B cell (primary cell): ENCODE results near the gene CAT. TPM values are rescaled to one million over a fixed set of nuclear protein-coding genes. Genes with fewer than 3 reads are reported as not detected.
A peak's percentile ranks its signal among the peaks of the same experiment; 100 is the strongest.

Source experiments
- ATAC-seq: fragments of 200-7000 bp; cut with Tn5 transposase; one replicate; pipeline ENCODE4 v1.10.0; 2021; ENCODE audit warnings: low read depth, mild to moderate bottlenecking, moderate number of reproducible peaks, moderate library complexity
- CTCF ChIA-PET: fragments of 350-600 bp; sonication (Branson Sonifier 250); formaldehyde crosslinking; loops from one replicate; lab custom pipeline; 2021; ENCODE audit warnings: antibody characterized with exemption, inconsistent platforms; lab: Charles Lee
- POLR2A ChIA-PET: fragments of 350-600 bp; sonication (Branson Sonifier 250); formaldehyde crosslinking; loops from one replicate; lab custom pipeline; 2021; ENCODE audit warnings: antibody characterized with exemption; lab: Charles Lee
- DNase-seq: peaks from one replicate; pipeline ENCODE4 v3.0.0; 2013
- H2AFZ ChIP-seq: 2 replicates; pipeline ENCODE4 v1.6.1; 2012; ENCODE audit warnings: mild to moderate bottlenecking, low read depth, low read length; ENCODE audit not compliant: insufficient read depth, poor library complexity, severe bottlenecking
- H3K27ac ChIP-seq, 2 donors: 1 replicate in 1 of 2; 2 replicates in 1 of 2; pipeline ENCODE4 v1.5.1; 2012 to 2013; ENCODE audit warnings: low read length in 2 of 2, mild to moderate bottlenecking in 2 of 2, moderate library complexity in 1 of 2
- H3K27me3 ChIP-seq, 4 experiments: fragments of 200-600 bp in 1 of 4; sonication (generic) in 1 of 4; replicated peaks in 1 of 4; 1 replicate in 2 of 4; 2 replicates in 2 of 4; pipeline versions ENCODE4 v1.6.1 to v1.7.0; 2013 to 2016; ENCODE audit warnings: low read length in 3 of 4, mild to moderate bottlenecking in 2 of 4, mixed read lengths in 1 of 4, moderate library complexity in 1 of 4; ENCODE audit not compliant: insufficient read depth in 4 of 4, control insufficient read depth in 3 of 4; ENCODE audit errors: control extremely low read depth in 1 of 4
- H3K36me3 ChIP-seq, 2 experiments: replicated peaks in 1 of 2; 1 replicate in 1 of 2; 2 replicates in 1 of 2; pipeline versions ENCODE4 v1.6.1 to v1.7.1; 2013; ENCODE audit warnings: low read length in 1 of 2; ENCODE audit not compliant: insufficient read depth in 2 of 2, control insufficient read depth in 1 of 2; ENCODE audit errors: control extremely low read depth in 1 of 2, extremely low read depth in 1 of 2
- H3K4me1 ChIP-seq, 2 donors: fragments of 200-600 bp in 1 of 2; sonication (generic) in 1 of 2; 1 replicate in 1 of 2; 2 replicates in 1 of 2; pipeline versions ENCODE4 v1.5.1 to v1.6.1; 2013 to 2017; ENCODE audit warnings: low read length in 2 of 2; ENCODE audit not compliant: control insufficient read depth in 2 of 2, insufficient read depth in 2 of 2
- H3K4me2 ChIP-seq: replicated peaks from 2 replicates; pipeline ENCODE3; 2012; ENCODE audit warnings: mild to moderate bottlenecking, low read depth, low read length; ENCODE audit not compliant: poor library complexity, severe bottlenecking
- H3K4me3 ChIP-seq, 5 experiments: fragments of 200-600 bp in 1 of 5; sonication (generic) in 1 of 5; 1 replicate in 3 of 5; 2 replicates in 2 of 5; pipeline versions ENCODE4 v1.5.1 to v1.7.0; 2011 to 2016; ENCODE audit warnings: low read length in 4 of 5, mild to moderate bottlenecking in 4 of 5, low read depth in 2 of 5, control low read depth in 1 of 5, moderate library complexity in 1 of 5; ENCODE audit not compliant: insufficient read depth in 1 of 5; ENCODE audit errors: control extremely low read depth in 1 of 5, extremely low read depth in 1 of 5
- H3K79me2 ChIP-seq: fragments of 200-600 bp; sonication (generic); one replicate; pipeline ENCODE4 v1.6.0; 2016; ENCODE audit warnings: low read length; ENCODE audit not compliant: control insufficient read depth, insufficient read depth
- H3K9ac ChIP-seq: fragments of 200-600 bp; sonication (generic); 2 replicates; pipeline ENCODE4 v1.6.1; 2017; ENCODE audit warnings: mild to moderate bottlenecking, low read length, moderate library complexity
- H3K9me3 ChIP-seq, 3 donors: one replicate each; pipeline versions ENCODE4 v1.6.1 to v1.7.1; 2013; ENCODE audit warnings: low read length in 2 of 3; ENCODE audit not compliant: control insufficient read depth in 2 of 3, insufficient read depth in 1 of 3; ENCODE audit errors: control extremely low read depth in 1 of 3
- H4K20me1 ChIP-seq: 2 replicates; pipeline ENCODE4 v1.6.0; 2012; ENCODE audit warnings: mild to moderate bottlenecking, low read length; ENCODE audit not compliant: insufficient read depth, control insufficient read depth, poor library complexity, severe bottlenecking
- H3K27ac Mint-ChIP-seq: one replicate; pipeline ENCODE4 v1.8.0; 2021; ENCODE audit warnings: mixed read lengths
- H3K27me3 Mint-ChIP-seq: one replicate; pipeline ENCODE4 v1.8.0; 2021; ENCODE audit warnings: mixed read lengths
- H3K4me1 Mint-ChIP-seq: one replicate; pipeline ENCODE4 v1.8.0; 2021; ENCODE audit warnings: mixed read lengths
- H3K4me3 Mint-ChIP-seq: one replicate; pipeline ENCODE4 v1.8.0; 2021; ENCODE audit warnings: mixed read lengths
- H3K9me3 Mint-ChIP-seq: one replicate; pipeline ENCODE4 v1.8.0; 2022; ENCODE audit warnings: mixed read lengths; ENCODE audit not compliant: insufficient read depth
- EZH2 ChIP-seq: IDR thresholded peaks from 2 replicates; pipeline ENCODE4 v1.6.1; 2012; ENCODE audit warnings: borderline replicate concordance, low read depth, mild to moderate bottlenecking, moderate library complexity, low read length; ENCODE audit not compliant: insufficient read depth, poor library complexity, severe bottlenecking
- WGBS: methylation state at CpG from one replicate; pipeline ENCODE4 v1.1.5; 2013; ENCODE audit warnings: missing lambda C conversion rate; ENCODE audit not compliant: insufficient coverage; 5-methylcytosine and 5-hydroxymethylcytosine counted together
- intact Hi-C: fragments of 100-400 bp; cut with micrococcal nuclease; formaldehyde crosslinking; loops from one replicate; pipeline ENCODE4 v1.10.0; 2022
- polyA plus RNA-seq: library from polyadenylated mRNA; depleted of rRNA; stranded (reverse); fragments of >200 nt; gene quantifications from 2 replicates; pipeline ENCODE4 v1.2.3, GENCODE V29; 2012
- total RNA-seq, 2 donors: library from RNA; stranded (reverse); fragments of 120-200 nt in 1 of 2; gene quantifications; 1 replicate in 1 of 2; 2 replicates in 1 of 2; pipeline versions ENCODE4 v1.2.3 to v1.2.4, GENCODE V29; 2013 to 2022
- TF ChIP-seq, protein P1 (sequence below): fragments of 200-600 bp; IDR thresholded peaks from one replicate; pipeline ENCODE4 v1.8.0; 2022; ENCODE audit warnings: antibody characterized with exemption, mild to moderate bottlenecking

Gene CAT
- total and polyA plus RNA-seq, 2 donors (not counting 1 experiment from before 2014, with no cell fraction given) = 83.2 to 91.7 TPM

DNA sequence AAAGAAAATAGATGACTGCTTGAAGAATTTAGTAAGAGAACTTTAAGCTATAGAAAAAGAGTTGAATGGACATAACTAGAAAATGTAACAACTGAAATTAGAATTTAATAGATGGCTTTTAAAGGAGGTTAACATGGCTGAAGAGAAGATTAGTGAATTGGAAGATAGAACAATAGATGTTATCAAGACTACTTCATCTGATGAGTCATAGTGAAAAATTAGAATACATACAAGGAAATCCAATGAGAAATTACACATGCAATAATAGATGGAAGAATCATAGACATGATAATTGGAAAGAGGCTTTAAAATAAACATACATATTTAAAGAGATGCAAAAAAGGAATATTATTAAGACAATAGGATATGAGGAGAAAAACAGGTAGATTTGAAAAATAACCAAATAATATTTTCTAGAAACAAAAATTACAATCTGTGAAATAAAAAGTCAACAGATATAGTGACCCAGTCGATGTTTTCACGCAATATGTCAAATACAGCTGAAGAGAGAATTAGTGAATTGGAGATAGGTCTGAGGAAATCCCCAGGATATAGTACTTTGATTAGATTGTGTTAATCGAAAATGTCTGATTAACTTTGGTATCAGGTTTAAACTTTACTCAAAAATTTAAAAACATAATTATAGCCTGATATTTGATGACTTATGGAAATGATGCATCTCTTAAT is 28.2 kb downstream of the CAT start:
- H3K4me2 ChIP-seq = no peak overlapping the region
- TF ChIP-seq, protein P1, sequence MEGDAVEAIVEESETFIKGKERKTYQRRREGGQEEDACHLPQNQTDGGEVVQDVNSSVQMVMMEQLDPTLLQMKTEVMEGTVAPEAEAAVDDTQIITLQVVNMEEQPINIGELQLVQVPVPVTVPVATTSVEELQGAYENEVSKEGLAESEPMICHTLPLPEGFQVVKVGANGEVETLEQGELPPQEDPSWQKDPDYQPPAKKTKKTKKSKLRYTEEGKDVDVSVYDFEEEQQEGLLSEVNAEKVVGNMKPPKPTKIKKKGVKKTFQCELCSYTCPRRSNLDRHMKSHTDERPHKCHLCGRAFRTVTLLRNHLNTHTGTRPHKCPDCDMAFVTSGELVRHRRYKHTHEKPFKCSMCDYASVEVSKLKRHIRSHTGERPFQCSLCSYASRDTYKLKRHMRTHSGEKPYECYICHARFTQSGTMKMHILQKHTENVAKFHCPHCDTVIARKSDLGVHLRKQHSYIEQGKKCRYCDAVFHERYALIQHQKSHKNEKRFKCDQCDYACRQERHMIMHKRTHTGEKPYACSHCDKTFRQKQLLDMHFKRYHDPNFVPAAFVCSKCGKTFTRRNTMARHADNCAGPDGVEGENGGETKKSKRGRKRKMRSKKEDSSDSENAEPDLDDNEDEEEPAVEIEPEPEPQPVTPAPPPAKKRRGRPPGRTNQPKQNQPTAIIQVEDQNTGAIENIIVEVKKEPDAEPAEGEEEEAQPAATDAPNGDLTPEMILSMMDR = no peak
- TF ChIP-seq EZH2 = no peak
- no peak for ATAC-seq
- H3K9me3 Mint-ChIP-seq = peaks cover 14% of the 10 kb centered on the region
- H3K9me3 ChIP-seq = peaks cover 1 to 11% (median 9%) of the 10 kb centered on the region in 3 donors
- no peak overlapping the region for H3K27ac Mint-ChIP-seq
- no peak overlapping the region for H2AFZ ChIP-seq
- peaks cover 17 to 94% of the 10 kb centered on the region in 2 experiments for H3K36me3 ChIP-seq
- CTCF ChIA-PET = interaction anchor here (0.9 to 2.4 kb wide), 4 partner anchors 101 to 659 kb away, joined by 3 to 22 read pairs (median 10); no protein-coding TSS in a partner anchor
- H3K4me1 Mint-ChIP-seq = peaks cover 4% of the 10 kb centered on the region
- no peaks in the 10 kb centered on the region for H3K4me1 ChIP-seq
- no peak overlapping the region for H3K4me3 ChIP-seq
- no peak overlapping the region for H3K9ac ChIP-seq
- intact Hi-C loops = no loop called here
- no peaks in the 10 kb centered on the region for H3K27me3 ChIP-seq
- no peak for DNase-seq
- no peaks in the 10 kb centered on the region for H4K20me1 ChIP-seq
- H3K27ac ChIP-seq = no peak overlapping the region
- no peaks in the 10 kb centered on the region for H3K79me2 ChIP-seq
- H3K27me3 Mint-ChIP-seq = no peaks in the 10 kb centered on the region
- POLR2A ChIA-PET = interaction anchor here (0.6 kb wide), 1 partner anchor 229 kb away, joined by 3 read pairs; no protein-coding TSS in a partner anchor
- no peak overlapping the region for H3K4me3 Mint-ChIP-seq
- no CpG with 5 or more reads among the region's 3 CpGs for WGBS

DNA sequence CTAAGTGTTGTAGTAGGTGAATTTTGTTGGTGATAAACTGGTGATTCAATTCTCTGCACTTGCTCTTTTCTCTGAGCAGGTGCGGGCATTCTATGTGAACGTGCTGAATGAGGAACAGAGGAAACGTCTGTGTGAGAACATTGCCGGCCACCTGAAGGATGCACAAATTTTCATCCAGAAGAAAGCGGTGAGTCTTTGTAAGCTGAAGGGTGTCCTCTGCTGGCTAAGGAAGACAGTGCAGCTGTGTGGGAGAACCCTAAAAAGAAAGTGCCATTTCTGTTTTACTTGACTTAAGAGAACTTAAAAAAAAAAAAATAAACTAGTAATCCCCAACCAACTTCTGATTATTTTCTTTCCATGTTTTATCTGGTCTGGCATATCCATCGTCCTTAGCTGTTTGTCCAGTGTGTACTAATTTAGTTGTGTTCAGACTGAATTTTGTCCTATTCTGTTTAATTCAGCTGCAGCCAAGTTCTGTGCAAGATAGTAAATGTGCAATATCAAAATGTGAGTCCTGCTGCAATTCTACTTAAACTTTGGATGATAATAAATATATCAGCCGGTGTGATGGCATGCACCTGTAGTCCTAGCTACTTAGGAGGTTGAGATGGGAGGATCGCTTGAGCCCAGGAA is 29.6 kb downstream of the CAT start:
- Mint-ChIP-seq H3K9me3 (peaks cover 14% of the 10 kb centered on the region), H3K27ac (no peak overlapping the region), H3K27me3 (no peaks in the 10 kb centered on the region), H3K4me1 (peaks cover 4% of the 10 kb centered on the region), H3K4me3 (no peak overlapping the region)
- ATAC-seq (peak; percentile 65), DNase-seq (peak; percentile 37)
- no peak overlapping the region for H3K9ac ChIP-seq
- POLR2A ChIA-PET = no interaction called here
- H3K27me3 ChIP-seq = no peaks in the 10 kb centered on the region
- H3K9me3 ChIP-seq = peaks cover 1 to 11% (median 9%) of the 10 kb centered on the region in 3 donors
- no peak overlapping the region for H3K27ac ChIP-seq
- no peaks in the 10 kb centered on the region for H3K4me1 ChIP-seq
- no peak overlapping the region for H2AFZ ChIP-seq
- intact Hi-C loops = loop anchor here (1.0 kb wide), 1 partner anchor 294 kb away; no protein-coding TSS in a partner anchor
- no peak overlapping the region for H3K4me3 ChIP-seq
- H3K36me3 ChIP-seq = peaks cover 13 to 84% of the 10 kb centered on the region in 2 experiments
- TF ChIP-seq EZH2 = no peak
- TF ChIP-seq, protein P1 = peak; percentile 67
- CTCF ChIA-PET = interaction anchor here (0.6 to 2.4 kb wide), 11 partner anchors 16 to 707 kb away, joined by 3 to 22 read pairs (median 3); partner anchors contain the start of gene CAT
- H3K79me2 ChIP-seq = no peaks in the 10 kb centered on the region
- H3K4me2 ChIP-seq = no peak overlapping the region
- H4K20me1 ChIP-seq = no peaks in the 10 kb centered on the region
- 81% methylated on average over 4 of the region's 8 CpGs for WGBS
